Raji (cell line): ENCODE data around the gene KCMF1.

ENCODE experiments used
- POLR2A ChIP-seq: IDR thresholded peaks from 2 replicates; pipeline ENCODE4 v1.6.1; 2011; ENCODE audit warnings: low read depth, low read length, control low read depth; ENCODE audit not compliant: insufficient read depth

The KCMF1 gene

GRCh38 chr2:84964406-84965191 is 6.4 kb upstream of the KCMF1 start:
- TF ChIP-seq POLR2A = no peak

GRCh38 chr2:84965192-84965516 is 5.8 kb upstream of the KCMF1 start:
- no peak for TF ChIP-seq POLR2A

- no peak for TF ChIP-seq POLR2A
These were observed 5.1 kb upstream of the KCMF1 start for GRCh38 chr2:84965827-84966226.

- TF ChIP-seq POLR2A = no peak
These were observed 4.2 kb upstream of the KCMF1 start for GRCh38 chr2:84966731-84967130.

- TF ChIP-seq POLR2A = peak; percentile 33; the same call in 1 of the 2 replicates
These were observed 1.3 kb upstream of the KCMF1 start for GRCh38 chr2:84969511-84970209.

- peak; percentile 9; the same call in 1 of the 2 replicates for TF ChIP-seq POLR2A
These were observed 622 bp upstream of the KCMF1 start for GRCh38 chr2:84970210-84970867.

GRCh38 chr2:84971510-84972206 is 697 bp downstream of the KCMF1 start:
- no peak for TF ChIP-seq POLR2A

- TF ChIP-seq POLR2A = no peak
These were observed 1.3 kb downstream of the KCMF1 start for GRCh38 chr2:84972207-84972783.

GRCh38 chr2:84972932-84973331 is 2.0 kb downstream of the KCMF1 start:
- no peak for TF ChIP-seq POLR2A

GRCh38 chr2:84980263-84980983 is 9.5 kb downstream of the KCMF1 start:
- TF ChIP-seq POLR2A = no peak

- TF ChIP-seq POLR2A = no peak
These were observed 15.1 kb downstream of the KCMF1 start for GRCh38 chr2:84986018-84986417.

- TF ChIP-seq POLR2A = no peak
These were observed 18.5 kb downstream of the KCMF1 start for GRCh38 chr2:84989422-84989821.

- TF ChIP-seq POLR2A = no peak
These were observed 19.0 kb downstream of the KCMF1 start for GRCh38 chr2:84989927-84990326.

- no peak for TF ChIP-seq POLR2A
These were observed 20.6 kb downstream of the KCMF1 start for GRCh38 chr2:84991404-84992160.
